ENCODE results near the gene ACAA1. TPM values are rescaled to one million over a fixed set of nuclear protein-coding genes. Genes with fewer than 3 reads are reported as not detected.
A peak's percentile ranks its signal among the peaks of the same experiment; 100 is the strongest.

The ACAA1 gene
- total RNA-seq, 1 experiment from 2014 or later, result 44.3 TPM

GRCh38 chr3:38117748-38118420, 19.0 kb downstream of the ACAA1 start:
- Histone ChIP-seq H3K4ac (ENCODE audit: low read depth, low read length) (no peak overlapping the region), H4K20me1 (ENCODE audit: control insufficient read depth, insufficient read depth, insufficient read length) (no peaks in the 10 kb centered on the region), H3K79me2 (ENCODE audit: insufficient read depth, low read length) (no peaks in the 10 kb centered on the region), H2BK15ac (ENCODE audit: low read depth, low read length) (no peak overlapping the region), H3K79me1 (ENCODE audit: insufficient read depth, low read depth, low read length, poor library complexity, severe bottlenecking) (no peaks in the 10 kb centered on the region), H4K8ac (replicated peaks; ENCODE audit: insufficient read length, low read depth, low read length) (no peak overlapping the region), H2AK5ac (ENCODE audit: insufficient read length, low read length) (no peak overlapping the region), H3K23me2 (ENCODE audit: insufficient read length, low read depth, low read length, poor library complexity, severe bottlenecking) (no peaks in the 10 kb centered on the region), H4K91ac (ENCODE audit: insufficient read length, low read depth, low read length) (no peak overlapping the region), H3K18ac (ENCODE audit: insufficient read length, low read depth, low read length) (no peak overlapping the region), H3K4me1 (ENCODE audit: insufficient read depth, low read length) (no peaks in the 10 kb centered on the region), H2BK120ac (ENCODE audit: low read depth, low read length, poor library complexity, severe bottlenecking) (no peak overlapping the region), H3K14ac (ENCODE audit: insufficient read depth, low read length) (no peak overlapping the region), H3K9ac (ENCODE audit: extremely low read depth, insufficient read length, low read length) (no peak overlapping the region), H3T11ph (ENCODE audit: low read length) (no peak overlapping the region), H2BK12ac (ENCODE audit: insufficient read length, low read depth, low read length) (no peak overlapping the region), H3K23ac (ENCODE audit: insufficient read length, low read depth, low read length) (no peak overlapping the region), H2BK20ac (ENCODE audit: low read depth, low read length, poor library complexity, severe bottlenecking) (no peak overlapping the region), H3K4me2 (ENCODE audit: insufficient read depth, insufficient read length, low read length) (no peak overlapping the region), H3K9me3 (ENCODE audit: control insufficient read depth, low read depth, low read length) (no peaks in the 10 kb centered on the region), H3K27ac (ENCODE audit: insufficient read length, low read depth, low read length) (no peak overlapping the region), H2AFZ (ENCODE audit: low read length) (no peak overlapping the region), H4K5ac (ENCODE audit: insufficient read length, low read depth, low read length) (no peak overlapping the region), H3K27me3 (ENCODE audit: insufficient read depth, low read length) (no peaks in the 10 kb centered on the region), H3K56ac (ENCODE audit: insufficient read length, low read depth, low read length) (no peak overlapping the region), H2BK5ac (ENCODE audit: insufficient read length, low read length) (no peak overlapping the region)
- Mint-ChIP-seq H3K27me3 (ENCODE audit: low read depth) (peaks cover 15% of the 10 kb centered on the region), H3K4me3 (no peak overlapping the region), H3K4me1 (peaks cover 0 to 3% of the 10 kb centered on the region in 2 experiments; a peak in 1 of 4 replicates), H3K9me3 (no peaks in the 10 kb centered on the region; a peak in 1 of 5 replicates), H3K27ac (no peak overlapping the region), H3K36me3 (ENCODE audit: insufficient read depth in 1 of 3, low read depth in 3 of 3) (peaks cover 15 to 46% (median 26%) of the 10 kb centered on the region in 3 experiments; a peak in 6 of 7 replicates)
- WGBS (ENCODE audit: extremely low coverage, insufficient read length, low lambda C conversion rate), result no CpG with 5 or more reads among the region's 11 CpGs
- TF ChIP-seq CTCF (conservative IDR thresholded peaks at IDR 0.05), result peak; percentile 75
- peak; percentile 69 for DNase-seq
